Activated CD8-positive, alpha-beta memory T cell treated with anti-CD3 and anti-CD28 coated beads, Interleukin-2, amount 10 ng/mL, durations not matched to agents 7 days and 5 days (primary cell): Measurements from ENCODE around the gene MT1HL1. TPM values are rescaled to one million over a fixed set of nuclear protein-coding genes. Genes with fewer than 3 reads are reported as not detected.
"Not testable (repeated sequence)": the region's sequence is repeated elsewhere in the genome, so short reads cannot be mapped to it uniquely, and the experiment has no call there.

Experiments used
- ATAC-seq: fragments of 150-1000 bp; cut with Tn5 transposase; one replicate; pipeline ENCODE4 v1.10.0; 2021; ENCODE audit warnings: moderate library complexity
- CTCF ChIA-PET: fragments of 350-600 bp; sonication (Branson Sonifier 250); formaldehyde crosslinking; loops from one replicate; lab custom pipeline; 2021; ENCODE audit warnings: antibody characterized with exemption; lab: Charles Lee
- DNase-seq: peaks from one replicate; pipeline ENCODE4 v3.0.0-alpha.2; 2020
- H3K27ac Mint-ChIP-seq: one replicate; pipeline ENCODE4 v1.8.0; 2021; ENCODE audit warnings: mild to moderate bottlenecking, mixed read lengths
- H3K27me3 Mint-ChIP-seq: one replicate; pipeline ENCODE4 v1.8.0; 2021; ENCODE audit warnings: mixed read lengths
- H3K36me3 Mint-ChIP-seq: one replicate; pipeline ENCODE4 v1.8.0; 2021; ENCODE audit warnings: mild to moderate bottlenecking, mixed read lengths
- H3K4me1 Mint-ChIP-seq: one replicate; pipeline ENCODE4 v1.8.0; 2021; ENCODE audit warnings: mixed read lengths
- H3K4me3 Mint-ChIP-seq: one replicate; pipeline ENCODE4 v1.8.0; 2021; ENCODE audit warnings: mild to moderate bottlenecking, moderate library complexity, mixed read lengths
- H3K9me3 Mint-ChIP-seq: one replicate; pipeline ENCODE4 v1.8.0; 2022; ENCODE audit warnings: low read depth, mixed read lengths
- total RNA-seq, 2 experiments: library from RNA; stranded (reverse); gene quantifications; one replicate each; pipeline ENCODE4 v1.2.3, GENCODE V29; 2021

The MT1HL1 gene
- total RNA-seq, 2 experiments from 2014 or later, result not detected

GRCh38 chr1:236980673-236981072 lies 23.6 kb downstream of the MT1HL1 start:
- CTCF ChIA-PET, result no interaction called here

GRCh38 chr1:236979149-236979900 lies 24.9 kb downstream of the MT1HL1 start:
- Mint-ChIP-seq H3K36me3 (no peaks in the 10 kb centered on the region), H3K27ac (no peak overlapping the region), H3K9me3 (no peaks in the 10 kb centered on the region), H3K27me3 (peaks cover 2% of the 10 kb centered on the region), H3K4me1 (no peaks in the 10 kb centered on the region), H3K4me3 (no peak overlapping the region)
- DNase-seq (no peak), ATAC-seq (no peak)
- CTCF ChIA-PET, result no interaction called here

More at GRCh38 chr1:236980673-236981072, 23.6 kb downstream of the MT1HL1 start:
- Mint-ChIP-seq H3K9me3 (no peaks in the 10 kb centered on the region), H3K27ac (no peak overlapping the region), H3K27me3 (no peaks in the 10 kb centered on the region), H3K4me3 (no peak overlapping the region), H3K36me3 (no peaks in the 10 kb centered on the region), H3K4me1 (no peaks in the 10 kb centered on the region)
- DNase-seq (no peak), ATAC-seq (no peak)

GRCh38 chr1:236978740-236979139 lies 25.5 kb downstream of the MT1HL1 start:
- CTCF ChIA-PET, result no interaction called here
- H3K4me1 Mint-ChIP-seq, result no peaks in the 10 kb centered on the region
- no peaks in the 10 kb centered on the region for H3K9me3 Mint-ChIP-seq
- ATAC-seq (no peak), DNase-seq (no peak)
- H3K27ac Mint-ChIP-seq, result no peak overlapping the region
- no peak overlapping the region for H3K4me3 Mint-ChIP-seq
- H3K36me3 Mint-ChIP-seq, result no peaks in the 10 kb centered on the region
- peaks cover 2% of the 10 kb centered on the region for H3K27me3 Mint-ChIP-seq

- peaks cover 2% of the 10 kb centered on the region for H3K27me3 Mint-ChIP-seq
- DNase-seq, result no peak
- H3K4me1 Mint-ChIP-seq, result no peaks in the 10 kb centered on the region
- H3K27ac Mint-ChIP-seq, result no peak overlapping the region
- no peak for ATAC-seq
- H3K4me3 Mint-ChIP-seq, result no peak overlapping the region
- no peaks in the 10 kb centered on the region for H3K9me3 Mint-ChIP-seq
- no peaks in the 10 kb centered on the region for H3K36me3 Mint-ChIP-seq
- CTCF ChIA-PET, result no interaction called here
These were observed 28.8 kb downstream of the MT1HL1 start for GRCh38 chr1:236975461-236975860.

- H3K27me3 Mint-ChIP-seq, DNase-seq, H3K4me1 Mint-ChIP-seq, ATAC-seq, H3K27ac Mint-ChIP-seq, H3K9me3 Mint-ChIP-seq, H3K4me3 Mint-ChIP-seq, CTCF ChIA-PET, H3K36me3 Mint-ChIP-seq: not testable (repeated sequence)
These were observed 30.2 kb downstream of the MT1HL1 start for GRCh38 chr1:236974025-236974424.

GRCh38 chr1:236966636-236967035 lies 37.6 kb downstream of the MT1HL1 start:
- Mint-ChIP-seq H3K36me3 (no peaks in the 10 kb centered on the region), H3K9me3 (no peaks in the 10 kb centered on the region), H3K27ac (no peak overlapping the region), H3K4me1 (no peaks in the 10 kb centered on the region), H3K4me3 (no peak overlapping the region), H3K27me3 (peaks cover 8% of the 10 kb centered on the region)
- CTCF ChIA-PET, result no interaction called here
- DNase-seq, result no peak
- no peak for ATAC-seq

- Mint-ChIP-seq H3K9me3 (peaks cover 4% of the 10 kb centered on the region), H3K27ac (no peak overlapping the region), H3K4me3 (no peak overlapping the region), H3K36me3 (no peaks in the 10 kb centered on the region), H3K4me1 (no peaks in the 10 kb centered on the region), H3K27me3 (peaks cover 8% of the 10 kb centered on the region)
- CTCF ChIA-PET, result no interaction called here
- no peak for DNase-seq
- ATAC-seq, result no peak
These were observed 40.3 kb downstream of the MT1HL1 start for GRCh38 chr1:236963920-236964319.

- peaks cover 6% of the 10 kb centered on the region for H3K9me3 Mint-ChIP-seq
- H3K27me3 Mint-ChIP-seq, result no peaks in the 10 kb centered on the region
- H3K36me3 Mint-ChIP-seq, result no peaks in the 10 kb centered on the region
- no peak for ATAC-seq
- CTCF ChIA-PET, result no interaction called here
- DNase-seq, result no peak
- no peak overlapping the region for H3K4me3 Mint-ChIP-seq
- H3K4me1 Mint-ChIP-seq, result no peaks in the 10 kb centered on the region
- H3K27ac Mint-ChIP-seq, result no peak overlapping the region
These were observed 45.1 kb downstream of the MT1HL1 start for GRCh38 chr1:236959112-236959511.

GRCh38 chr1:236957235-236957634 lies 47.0 kb downstream of the MT1HL1 start:
- ATAC-seq (no peak), DNase-seq (no peak)
- no peak overlapping the region for H3K27ac Mint-ChIP-seq
- H3K36me3 Mint-ChIP-seq, result no peaks in the 10 kb centered on the region
- H3K27me3 Mint-ChIP-seq, result peaks cover 5% of the 10 kb centered on the region
- no peak overlapping the region for H3K4me3 Mint-ChIP-seq
- CTCF ChIA-PET, result no interaction called here
- H3K4me1 Mint-ChIP-seq, result no peaks in the 10 kb centered on the region
- H3K9me3 Mint-ChIP-seq, result peaks cover 6% of the 10 kb centered on the region

Other genes starting within 250 kb of the MT1HL1 start
- 10 to 100 TPM; 43.5 to 46.9 TPM for gene MTR, start 209.1 kb downstream of the MT1HL1 start, total RNA-seq
- under 1 TPM; 0.03 to 0.40 TPM for gene RYR2, start 37.7 kb upstream of the MT1HL1 start, total RNA-seq